ENCODE data around the gene SRP68.

SRP68 gene

GRCh38 chr17:76119409-76120371 lies 47.4 kb upstream of the SRP68 start:
- Histone ChIP-seq H3F3A (ENCODE audit: insufficient read depth, low read length) (no peaks in the 10 kb centered on the region), H3K4me1 (ENCODE audit: low read length) (no peaks in the 10 kb centered on the region), H3K79me2 (ENCODE audit: low read length) (no peaks in the 10 kb centered on the region), H3K9me2 (replicated peaks; ENCODE audit: insufficient read depth, low read length) (no peaks in the 10 kb centered on the region), H3K4me2 (ENCODE audit: low read depth, low read length) (no peak overlapping the region), H3K27me3 (replicated peaks; ENCODE audit: insufficient read depth, low read length) (no peaks in the 10 kb centered on the region), H3K9me3 (replicated peaks; ENCODE audit: insufficient read depth, low read length) (no peaks in the 10 kb centered on the region), H3K9ac (ENCODE audit: low read length) (no peak overlapping the region), H2AFZ (ENCODE audit: low read length) (no peak overlapping the region), H4K20me1 (ENCODE audit: insufficient read depth, low read length) (no peaks in the 10 kb centered on the region), H3K4me3 (ENCODE audit: low read length) (no peak overlapping the region), H3K36me3 (replicated peaks; ENCODE audit: insufficient read depth, low read length) (no peaks in the 10 kb centered on the region), H3K27ac (ENCODE audit: low read length) (no peak overlapping the region)
- no peak for TF ChIP-seq CTCF (IDR thresholded peaks at IDR 0.05; ENCODE audit: low read length)
- TF ChIP-seq EZH2phosphoT487 (IDR thresholded peaks at IDR 0.05; ENCODE audit: low read length) = no peak
- no peak for TF ChIP-seq EZH2 (optimal IDR thresholded peaks at IDR 0.05; ENCODE audit: low read depth, low read length)
- DNase-seq = no peak

GRCh38 chr17:76115138-76115754 lies 42.9 kb upstream of the SRP68 start:
- no peak overlapping the region for H3K27ac ChIP-seq (ENCODE audit: low read length)
- DNase-seq = no peak
- no peaks in the 10 kb centered on the region for H3K9me2 ChIP-seq (replicated peaks; ENCODE audit: insufficient read depth, low read length)
- H3K79me2 ChIP-seq (ENCODE audit: low read length) = no peaks in the 10 kb centered on the region
- H3K4me2 ChIP-seq (ENCODE audit: low read depth, low read length) = no peak overlapping the region
- H3K4me3 ChIP-seq (ENCODE audit: low read length) = no peak overlapping the region
- H3F3A ChIP-seq (ENCODE audit: insufficient read depth, low read length) = no peaks in the 10 kb centered on the region
- no peak overlapping the region for H3K9ac ChIP-seq (ENCODE audit: low read length)
- H3K27me3 ChIP-seq (replicated peaks; ENCODE audit: insufficient read depth, low read length) = no peaks in the 10 kb centered on the region
- H4K20me1 ChIP-seq (ENCODE audit: insufficient read depth, low read length) = no peaks in the 10 kb centered on the region
- no peaks in the 10 kb centered on the region for H3K4me1 ChIP-seq (ENCODE audit: low read length)
- no peaks in the 10 kb centered on the region for H3K9me3 ChIP-seq (replicated peaks; ENCODE audit: insufficient read depth, low read length)
- no peak overlapping the region for H2AFZ ChIP-seq (ENCODE audit: low read length)
- TF ChIP-seq EZH2 (optimal IDR thresholded peaks at IDR 0.05; ENCODE audit: low read depth, low read length) = no peak
- TF ChIP-seq EZH2phosphoT487 (IDR thresholded peaks at IDR 0.05; ENCODE audit: low read length) = no peak
- TF ChIP-seq CTCF (IDR thresholded peaks at IDR 0.05; ENCODE audit: low read length) = no peak
- H3K36me3 ChIP-seq (replicated peaks; ENCODE audit: insufficient read depth, low read length) = no peaks in the 10 kb centered on the region

- Histone ChIP-seq H4K20me1 (ENCODE audit: insufficient read depth, low read length) (no peaks in the 10 kb centered on the region), H3K27me3 (replicated peaks; ENCODE audit: insufficient read depth, low read length) (no peaks in the 10 kb centered on the region), H3F3A (ENCODE audit: insufficient read depth, low read length) (no peaks in the 10 kb centered on the region), H3K79me2 (ENCODE audit: low read length) (no peaks in the 10 kb centered on the region), H3K4me3 (ENCODE audit: low read length) (no peak overlapping the region), H3K4me2 (ENCODE audit: low read depth, low read length) (no peak overlapping the region), H3K9ac (ENCODE audit: low read length) (no peak overlapping the region), H3K27ac (ENCODE audit: low read length) (no peak overlapping the region), H2AFZ (ENCODE audit: low read length) (no peak overlapping the region), H3K9me2 (replicated peaks; ENCODE audit: insufficient read depth, low read length) (no peaks in the 10 kb centered on the region), H3K9me3 (replicated peaks; ENCODE audit: insufficient read depth, low read length) (no peaks in the 10 kb centered on the region), H3K4me1 (ENCODE audit: low read length) (no peaks in the 10 kb centered on the region), H3K36me3 (replicated peaks; ENCODE audit: insufficient read depth, low read length) (no peaks in the 10 kb centered on the region)
- TF ChIP-seq CTCF (IDR thresholded peaks at IDR 0.05; ENCODE audit: low read length) (no peak), EZH2phosphoT487 (IDR thresholded peaks at IDR 0.05; ENCODE audit: low read length) (no peak), EZH2 (optimal IDR thresholded peaks at IDR 0.05; ENCODE audit: low read depth, low read length) (no peak)
- DNase-seq = no peak
Measured at GRCh38 chr17:76111956-76112355, 39.6 kb upstream of the SRP68 start.

All from MM.1S (cell line).